GM12872 (cell line): ENCODE data around the gene SEZ6.

Experiments used
- TF ChIP-seq, protein P1 (sequence below): IDR thresholded peaks from 3 replicates; pipeline ENCODE4 v1.5.1; 2011; ENCODE audit warnings: low read depth, mild to moderate bottlenecking, low read length, moderate library complexity; ENCODE audit not compliant: insufficient read depth

Gene SEZ6

DNA sequence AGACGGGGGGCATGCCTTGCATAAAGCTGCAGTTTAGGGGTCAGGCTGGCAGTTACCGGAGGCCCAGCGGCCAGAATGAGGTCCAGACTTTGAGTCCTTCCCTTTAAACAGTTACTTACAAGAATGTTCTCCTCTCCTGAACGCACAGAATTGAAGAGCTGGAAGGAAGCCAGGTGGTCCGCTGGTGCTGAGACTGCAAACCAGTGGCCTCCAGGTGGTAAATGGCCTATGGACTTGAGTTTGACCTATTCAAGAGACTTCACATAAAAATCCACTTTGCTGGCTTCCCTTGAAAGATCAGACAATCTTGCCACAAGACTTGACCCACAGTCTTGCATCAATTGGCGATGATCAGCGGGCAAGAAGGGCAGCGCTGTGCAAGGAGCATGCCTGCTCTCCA is 14.7 kb upstream of the SEZ6 start:
- TF ChIP-seq, protein P1, sequence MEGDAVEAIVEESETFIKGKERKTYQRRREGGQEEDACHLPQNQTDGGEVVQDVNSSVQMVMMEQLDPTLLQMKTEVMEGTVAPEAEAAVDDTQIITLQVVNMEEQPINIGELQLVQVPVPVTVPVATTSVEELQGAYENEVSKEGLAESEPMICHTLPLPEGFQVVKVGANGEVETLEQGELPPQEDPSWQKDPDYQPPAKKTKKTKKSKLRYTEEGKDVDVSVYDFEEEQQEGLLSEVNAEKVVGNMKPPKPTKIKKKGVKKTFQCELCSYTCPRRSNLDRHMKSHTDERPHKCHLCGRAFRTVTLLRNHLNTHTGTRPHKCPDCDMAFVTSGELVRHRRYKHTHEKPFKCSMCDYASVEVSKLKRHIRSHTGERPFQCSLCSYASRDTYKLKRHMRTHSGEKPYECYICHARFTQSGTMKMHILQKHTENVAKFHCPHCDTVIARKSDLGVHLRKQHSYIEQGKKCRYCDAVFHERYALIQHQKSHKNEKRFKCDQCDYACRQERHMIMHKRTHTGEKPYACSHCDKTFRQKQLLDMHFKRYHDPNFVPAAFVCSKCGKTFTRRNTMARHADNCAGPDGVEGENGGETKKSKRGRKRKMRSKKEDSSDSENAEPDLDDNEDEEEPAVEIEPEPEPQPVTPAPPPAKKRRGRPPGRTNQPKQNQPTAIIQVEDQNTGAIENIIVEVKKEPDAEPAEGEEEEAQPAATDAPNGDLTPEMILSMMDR, result no peak

DNA sequence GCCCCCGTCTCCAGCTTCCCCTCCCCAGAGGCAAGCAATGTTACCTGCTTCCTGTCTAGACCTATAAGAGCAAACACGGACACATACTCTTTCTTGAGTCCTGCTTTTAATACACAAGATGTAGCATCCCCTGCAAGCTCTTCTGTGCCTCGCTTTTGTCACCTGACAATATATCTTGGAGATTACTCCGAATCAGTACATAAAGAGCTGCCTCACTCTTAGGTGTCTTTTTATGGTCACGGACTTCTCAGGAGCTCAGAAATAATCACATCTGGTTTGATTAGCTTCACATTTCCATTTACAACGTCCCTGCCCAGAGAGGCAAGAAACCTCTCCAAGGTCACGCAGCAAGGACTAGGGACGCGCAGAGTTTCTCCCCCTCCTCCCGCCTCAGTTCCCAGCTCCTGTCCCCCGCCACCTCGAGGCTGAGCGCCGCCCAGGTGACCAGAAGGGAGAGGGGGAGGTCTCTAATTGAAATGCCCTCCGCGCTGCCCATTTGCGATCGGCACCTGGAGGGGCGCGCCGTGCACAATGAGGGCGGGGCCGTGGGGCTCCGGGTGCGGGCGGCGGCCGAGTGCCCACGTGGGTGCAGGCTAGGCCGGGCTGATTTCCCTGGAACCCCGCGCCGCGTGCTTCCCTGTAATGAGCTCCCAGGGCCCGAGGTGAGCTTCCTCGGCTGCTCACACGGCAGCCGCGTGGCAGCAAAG is 13.8 kb upstream of the SEZ6 start:
- TF ChIP-seq, protein P1, result no peak

DNA sequence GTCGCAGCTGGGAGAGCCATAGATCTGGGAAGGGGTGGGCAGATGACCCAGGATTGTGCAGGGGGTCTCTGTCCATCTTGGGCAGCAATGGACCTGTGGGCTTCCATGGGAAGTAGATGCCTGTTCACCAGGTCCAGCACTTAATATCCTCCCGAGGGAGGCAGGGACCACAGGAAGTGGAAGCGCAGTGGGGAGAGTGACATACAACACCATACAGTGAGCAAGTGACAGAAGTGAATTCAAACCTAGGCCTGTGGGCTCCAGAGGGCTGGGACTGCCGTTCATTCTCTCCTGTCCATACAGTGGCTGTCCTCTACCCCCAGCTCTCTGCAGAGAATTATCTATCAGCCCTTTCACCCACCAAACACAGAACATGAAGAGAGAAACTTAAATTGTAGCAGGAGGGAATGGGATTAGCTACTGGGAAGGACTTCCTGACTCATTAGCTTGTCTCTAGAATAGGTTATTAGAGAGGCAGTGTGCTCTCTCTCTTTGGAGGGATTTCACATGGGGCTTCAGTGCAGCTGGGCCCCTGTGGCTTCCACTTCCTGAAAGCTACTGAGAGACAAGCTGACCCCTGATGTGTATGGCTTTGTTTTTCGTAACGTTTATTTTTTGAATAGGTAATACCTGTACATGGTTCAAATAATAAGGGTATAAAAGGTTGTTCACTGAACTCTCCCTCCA is 13.1 kb upstream of the SEZ6 start:
- TF ChIP-seq, protein P1, result no peak

DNA sequence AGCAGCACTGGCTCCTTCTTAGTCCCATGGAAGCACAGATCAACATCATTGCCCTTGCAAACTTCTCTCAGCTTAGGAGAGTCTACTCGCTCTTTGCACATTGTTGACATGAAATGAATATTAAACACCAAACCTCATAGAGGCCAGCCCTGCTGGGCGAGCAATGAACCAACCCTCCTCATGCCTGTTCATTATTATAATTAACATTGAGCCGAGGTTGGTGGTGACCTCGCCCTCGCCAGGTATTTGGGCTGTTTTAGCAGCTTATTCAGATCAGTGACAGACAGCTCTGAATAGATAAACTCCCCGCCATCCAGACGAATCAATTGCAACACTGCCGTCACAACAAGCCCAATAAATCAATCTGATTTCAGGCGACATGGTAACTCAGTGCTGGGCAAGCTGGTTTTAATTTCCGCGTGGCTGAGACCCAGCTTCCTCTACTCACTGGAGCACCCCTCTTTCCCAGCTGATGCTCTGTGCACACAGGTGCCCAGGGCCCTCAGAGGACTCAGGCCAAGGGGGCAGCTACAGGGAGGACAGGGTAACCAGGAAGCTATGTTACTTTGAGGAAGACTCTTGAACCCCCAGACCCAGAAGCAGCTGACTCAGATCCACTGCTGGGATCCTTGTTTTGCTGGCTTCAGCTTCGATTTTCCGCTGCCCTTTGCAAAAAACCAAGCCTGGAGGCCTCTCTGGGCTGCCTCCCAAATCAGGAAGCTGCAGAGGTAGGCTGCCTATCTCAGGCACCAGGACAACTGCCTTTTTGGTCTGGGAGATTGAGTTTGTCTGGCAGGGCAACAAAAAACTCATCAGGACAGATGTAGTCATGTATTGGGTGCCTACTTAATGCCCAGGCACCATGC is 10.7 kb upstream of the SEZ6 start:
- TF ChIP-seq, protein P1, result no peak

DNA sequence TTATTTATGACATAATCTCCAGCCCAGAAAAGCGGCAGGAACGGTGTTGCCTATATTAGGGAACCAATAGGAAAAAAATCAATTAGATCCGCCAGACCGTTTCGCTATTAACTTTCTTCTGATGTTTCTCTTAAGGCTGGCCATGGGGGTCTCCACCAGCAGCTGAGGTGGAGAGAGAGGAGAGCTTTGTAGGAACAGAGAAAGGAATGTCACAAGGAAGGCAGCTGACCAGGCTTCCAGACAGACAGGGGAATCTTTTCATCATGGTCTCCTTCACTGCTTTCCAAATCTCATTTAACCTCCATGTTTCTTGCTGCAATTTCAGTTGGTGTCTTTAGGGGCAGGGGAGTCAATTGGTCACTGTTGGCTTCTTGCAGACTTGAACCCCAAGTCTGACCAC is 8.9 kb upstream of the SEZ6 start:
- TF ChIP-seq, protein P1, result no peak

DNA sequence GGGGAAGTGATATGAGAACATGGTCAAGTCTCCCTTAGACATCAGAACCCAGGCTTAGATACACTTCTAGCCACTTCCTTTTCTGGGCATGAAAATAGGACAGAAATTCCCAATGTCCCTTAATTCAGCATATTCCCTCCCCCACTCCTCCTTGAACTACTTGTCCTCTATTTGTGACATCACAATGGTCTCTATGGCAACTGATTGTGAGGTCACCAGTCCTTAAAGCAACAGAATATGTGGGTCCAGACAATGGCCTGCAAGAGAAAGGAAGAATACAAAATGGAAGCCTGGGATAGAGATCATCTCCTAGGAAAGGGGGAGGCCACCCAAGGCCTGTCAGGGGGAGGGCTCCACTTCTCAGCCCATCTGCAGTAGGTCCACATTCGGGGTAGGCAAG is 6.7 kb upstream of the SEZ6 start:
- TF ChIP-seq, protein P1, result no peak

DNA sequence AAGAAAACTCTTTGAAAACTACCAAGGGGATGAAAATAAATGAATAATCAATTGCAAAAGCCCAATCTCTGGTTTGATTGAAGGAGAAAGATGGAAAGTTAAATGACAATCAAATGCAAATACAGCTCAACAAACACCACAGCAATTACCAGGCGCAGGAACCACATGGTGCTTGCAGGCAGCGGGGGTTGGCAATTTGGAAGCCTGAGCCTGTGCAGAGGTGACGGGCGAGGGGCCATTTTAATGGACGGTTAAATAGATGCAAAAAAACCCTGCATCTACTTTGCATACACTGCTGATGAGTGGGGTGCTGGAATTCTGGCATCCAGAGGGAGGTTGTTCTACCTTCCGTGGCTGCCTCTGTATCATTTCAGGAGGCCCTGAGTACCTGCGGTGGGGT is 4.8 kb upstream of the SEZ6 start:
- TF ChIP-seq, protein P1, result no peak
